ENCODE results near the gene ZNF280B. TPM values are rescaled to one million over a fixed set of nuclear protein-coding genes. Genes with fewer than 3 reads are reported as not detected.

The ZNF280B gene, protein sequence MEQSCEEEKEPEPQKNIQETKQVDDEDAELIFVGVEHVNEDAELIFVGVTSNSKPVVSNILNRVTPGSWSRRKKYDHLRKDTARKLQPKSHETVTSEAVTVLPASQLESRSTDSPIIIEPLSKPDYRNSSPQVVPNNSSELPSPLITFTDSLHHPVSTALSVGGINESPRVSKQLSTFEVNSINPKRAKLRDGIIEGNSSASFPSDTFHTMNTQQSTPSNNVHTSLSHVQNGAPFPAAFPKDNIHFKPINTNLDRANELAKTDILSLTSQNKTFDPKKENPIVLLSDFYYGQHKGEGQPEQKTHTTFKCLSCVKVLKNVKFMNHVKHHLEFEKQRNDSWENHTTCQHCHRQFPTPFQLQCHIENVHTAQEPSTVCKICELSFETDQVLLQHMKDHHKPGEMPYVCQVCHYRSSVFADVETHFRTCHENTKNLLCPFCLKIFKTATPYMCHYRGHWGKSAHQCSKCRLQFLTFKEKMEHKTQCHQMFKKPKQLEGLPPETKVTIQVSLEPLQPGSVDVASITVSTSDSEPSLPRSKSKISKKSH
- total RNA-seq = 0.20 and 0.22 TPM in 2 replicates

DNA sequence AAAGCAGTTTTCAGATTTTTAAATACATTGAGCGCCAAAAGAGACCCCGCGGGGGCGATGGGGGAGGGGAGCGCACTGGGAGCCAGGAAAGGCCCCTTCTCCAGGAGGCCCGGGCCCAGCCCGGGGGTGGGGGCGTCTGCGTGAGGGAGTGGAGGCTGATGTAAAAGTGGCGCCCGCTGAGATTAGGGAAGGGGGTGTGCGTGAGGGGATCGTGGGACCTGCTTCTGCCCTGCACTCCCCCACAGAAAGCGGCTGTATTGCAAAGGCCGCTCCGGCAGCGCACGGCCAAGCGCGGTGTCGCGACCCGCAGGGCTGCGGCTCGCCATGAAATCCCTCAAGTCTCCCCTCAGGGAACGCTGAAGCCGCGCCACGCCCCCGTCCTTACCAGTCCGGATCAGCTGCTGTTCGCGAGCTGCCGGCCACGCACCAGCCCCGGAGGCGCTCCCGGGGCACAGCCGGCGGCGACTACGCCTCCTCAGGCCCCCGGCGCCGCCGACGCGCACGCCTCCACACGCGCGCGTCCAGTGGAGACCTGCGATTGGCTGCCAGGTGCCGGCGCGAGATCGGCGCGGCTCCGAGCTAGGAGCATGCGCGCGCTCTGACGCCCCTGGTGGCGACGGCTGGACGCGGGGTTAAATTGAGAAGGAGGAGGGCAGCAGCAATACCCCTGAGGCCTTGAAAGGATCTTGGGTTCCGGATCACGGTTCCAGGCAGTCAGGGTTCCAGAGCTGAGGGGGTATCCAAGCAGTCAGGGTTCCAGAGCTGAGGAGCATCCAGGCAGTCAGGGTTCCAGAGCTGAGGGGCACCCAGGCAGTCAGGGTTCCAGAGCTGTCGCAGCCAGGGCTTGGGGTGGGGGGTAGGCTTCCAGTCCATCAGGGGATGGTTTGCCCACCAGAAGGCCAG lies at the start of gene ZNF280B:
TSS of gene ZNF280B (minus strand) at position 469 of the 903 bp plus-strand sequence. CDS start 19,344 bp downstream, outside the sequence.
- DNase-seq (ENCODE audit: low read depth in 2 of 2) = peak; percentile 86 to 90

- DNase-seq (ENCODE audit: low read depth in 2 of 2) = no peak
These were observed 48.7 kb upstream of the ZNF280B start for GRCh38 chr22:22556995-22557925.

- DNase-seq (ENCODE audit: low read depth in 2 of 2) = no peak
These were observed 48.0 kb upstream of the ZNF280B start for GRCh38 chr22:22556578-22556977.

DNA sequence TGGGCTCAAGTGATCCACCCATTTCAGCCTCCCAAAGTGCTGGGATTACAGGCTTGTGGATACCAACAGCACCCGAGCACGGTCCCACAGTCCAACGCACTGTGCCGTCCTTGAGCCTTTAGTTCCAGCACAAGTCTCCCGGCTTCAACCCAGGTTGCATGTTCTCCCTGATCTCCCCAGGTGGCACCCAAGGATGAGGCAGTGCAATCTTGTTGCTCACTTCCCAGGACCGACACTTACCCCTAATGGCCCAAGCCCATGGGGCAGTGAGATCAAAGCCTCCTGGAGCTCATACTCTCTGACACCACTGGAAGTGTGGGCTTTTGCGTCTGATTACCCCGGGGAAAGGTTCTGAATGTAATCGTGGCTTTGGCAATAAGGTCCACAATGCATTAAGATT lies 47.1 kb upstream of the ZNF280B start:
- no peak for DNase-seq (ENCODE audit: low read depth in 2 of 2)

DNA sequence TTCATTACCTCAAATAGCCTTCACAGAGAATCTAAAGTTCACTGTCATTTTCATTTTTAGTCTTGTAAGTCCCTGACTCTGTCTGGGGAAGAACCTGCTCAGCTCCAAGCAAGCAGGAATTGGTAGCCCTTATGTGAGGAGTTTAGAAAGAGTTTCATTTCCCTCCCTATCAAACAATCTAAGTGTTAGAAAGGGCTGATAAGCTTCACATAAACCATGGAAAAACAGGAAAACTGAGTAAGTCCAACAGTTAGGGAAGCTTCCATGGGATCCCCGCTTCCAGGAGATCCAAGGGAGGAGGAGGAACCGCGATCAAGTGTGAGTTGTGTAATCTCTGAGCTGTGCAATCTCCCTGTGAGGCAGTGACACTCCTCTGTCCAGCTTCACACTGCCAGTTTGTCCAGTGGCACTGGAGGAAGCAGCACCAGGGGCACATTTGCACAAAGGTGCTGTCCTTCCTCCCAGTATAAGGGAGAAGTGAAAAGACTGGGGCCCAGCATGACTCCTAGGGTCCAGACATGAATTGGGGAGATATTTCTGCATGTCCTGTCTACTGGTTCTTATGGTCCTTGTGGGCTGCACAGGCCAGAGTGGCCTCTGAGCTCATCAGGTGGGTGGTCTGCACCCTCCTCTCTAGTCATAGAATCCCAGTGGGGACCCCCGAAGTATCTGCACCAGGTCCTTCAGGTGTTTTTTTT lies 46.2 kb upstream of the ZNF280B start:
- no peak for DNase-seq (ENCODE audit: low read depth in 2 of 2)

DNA sequence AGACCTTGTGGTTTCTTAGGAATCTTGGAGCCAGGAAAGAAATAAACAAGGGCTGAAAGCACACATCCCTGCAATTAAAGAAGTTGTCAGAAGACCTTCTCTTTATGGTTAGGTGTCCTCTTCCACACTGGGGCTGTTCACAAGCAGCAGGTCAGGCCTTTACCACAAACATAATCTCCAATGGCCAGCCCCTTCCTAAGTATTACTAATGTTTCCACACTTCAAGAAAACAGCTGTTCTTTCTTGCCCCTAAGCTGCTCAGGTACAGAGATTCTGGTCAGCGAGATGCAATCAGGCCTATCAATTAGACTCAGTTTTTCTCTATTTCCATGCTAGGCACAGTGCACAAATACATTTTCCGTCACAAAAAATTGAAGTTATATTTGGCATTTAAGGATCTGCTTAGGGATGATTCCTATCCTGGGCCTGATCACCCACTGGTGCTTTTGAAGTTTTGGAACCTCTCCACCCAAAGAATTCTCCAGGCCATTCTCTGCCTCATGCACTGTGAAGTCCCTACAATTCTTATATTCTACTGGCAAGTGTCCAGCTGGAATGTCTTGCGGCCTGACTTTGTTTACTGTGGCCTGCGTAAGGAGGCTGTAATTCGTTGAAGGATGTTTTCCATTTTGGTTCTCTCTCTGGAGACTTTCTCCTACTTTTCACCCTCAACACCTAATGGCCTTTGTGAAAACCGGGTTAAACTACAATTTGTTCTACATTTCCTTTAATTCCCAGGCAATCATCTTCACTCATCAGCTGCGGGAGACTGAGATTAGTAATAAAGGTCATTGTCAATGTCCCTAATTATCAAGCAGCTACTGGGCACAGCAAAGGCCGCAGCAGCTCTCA lies 45.4 kb upstream of the ZNF280B start:
- DNase-seq (ENCODE audit: low read depth in 2 of 2) = no peak

DNA sequence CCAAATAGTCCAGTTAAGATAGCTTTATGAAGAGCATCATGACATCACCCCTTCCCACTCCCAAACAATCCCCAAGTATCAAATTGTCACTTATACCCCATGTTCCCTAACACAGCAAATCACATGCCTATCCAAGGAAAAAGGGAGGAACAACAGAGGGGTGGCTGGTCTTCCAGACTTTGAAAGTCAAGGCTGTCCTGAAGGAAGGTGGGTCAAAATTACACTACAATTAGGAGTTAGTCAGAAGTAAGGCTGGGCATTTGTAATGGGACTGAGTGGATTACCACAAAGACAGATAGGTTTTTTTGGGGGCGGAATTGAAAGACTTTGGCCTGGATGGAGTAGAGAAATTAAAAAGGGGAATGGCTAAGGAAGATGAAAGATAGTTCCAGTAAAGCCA lies 44.6 kb upstream of the ZNF280B start:
- DNase-seq (ENCODE audit: low read depth in 2 of 2) = no peak

DNA sequence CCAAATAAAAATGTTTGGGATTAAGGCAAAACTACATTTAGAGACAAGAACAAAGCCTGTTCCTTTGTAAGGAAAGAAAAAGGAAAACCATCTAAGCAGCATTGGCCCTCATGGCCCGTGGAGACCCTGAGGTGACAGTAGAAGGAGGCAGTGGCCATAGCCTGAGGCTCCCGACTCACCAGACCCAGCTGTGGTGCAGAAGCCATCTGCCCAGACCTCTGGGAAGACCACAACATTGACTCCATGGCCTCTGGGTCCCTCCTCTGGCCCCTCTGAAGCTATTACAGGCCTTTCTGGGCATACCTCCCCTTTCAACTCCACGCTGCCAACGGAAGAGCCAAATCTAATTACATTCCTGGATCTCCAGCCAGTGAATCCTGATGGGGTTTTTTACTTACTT lies 44.1 kb upstream of the ZNF280B start:
- DNase-seq (ENCODE audit: low read depth in 2 of 2) = peak in 1 of 2 donors; percentile 5

DNA sequence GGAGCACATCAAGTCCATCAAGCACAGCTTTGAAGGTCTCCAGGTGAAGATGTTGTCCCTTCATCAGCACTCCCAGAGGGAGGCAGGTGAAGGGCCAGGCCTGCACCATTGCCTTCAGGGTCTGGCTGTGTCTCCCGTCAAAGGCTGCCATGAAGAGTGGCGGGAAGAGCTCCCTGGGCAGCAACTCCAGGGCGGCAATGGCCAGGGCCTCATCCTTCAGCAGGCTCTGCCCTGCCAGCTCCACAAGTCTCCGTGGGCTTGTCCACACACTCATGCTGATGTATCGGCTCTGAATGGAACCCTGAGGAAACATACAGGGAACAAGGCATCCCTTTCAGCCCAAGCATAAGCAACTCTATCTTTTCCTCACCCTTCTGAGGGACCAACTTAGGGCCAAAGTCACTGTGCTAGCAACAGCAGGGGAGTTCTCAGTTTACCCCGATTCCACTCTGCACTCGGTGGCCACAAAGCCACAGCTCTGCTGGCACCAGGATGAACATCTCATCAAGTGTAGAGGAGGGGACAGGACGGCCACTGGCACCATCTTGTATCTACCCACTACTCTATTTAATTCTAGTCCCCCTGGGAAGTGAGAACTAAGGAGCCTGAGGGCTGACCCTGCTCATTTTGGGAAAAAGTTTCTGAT lies 42.4 kb upstream of the ZNF280B start:
- DNase-seq (ENCODE audit: low read depth in 2 of 2) = no peak

DNA sequence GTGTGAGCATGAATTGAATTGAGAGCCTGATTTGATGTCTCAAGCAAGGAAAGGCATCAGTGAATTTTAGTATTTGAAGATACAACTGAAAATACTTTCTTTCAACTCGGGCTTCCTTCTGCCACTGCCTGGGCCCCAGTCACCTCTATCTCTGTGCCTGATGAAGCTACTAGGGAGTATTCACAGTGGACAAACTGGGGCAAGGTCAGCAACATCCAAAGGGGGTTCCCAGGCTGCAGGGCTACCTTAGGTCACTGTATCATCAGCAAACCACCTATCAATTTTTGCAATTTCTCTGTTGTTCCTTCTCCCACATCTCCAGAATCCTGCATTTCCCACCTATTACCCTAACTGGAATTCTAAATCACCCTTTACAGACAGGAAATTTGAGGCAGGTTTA lies 40.4 kb upstream of the ZNF280B start:
- no peak for DNase-seq (ENCODE audit: low read depth in 2 of 2)

DNA sequence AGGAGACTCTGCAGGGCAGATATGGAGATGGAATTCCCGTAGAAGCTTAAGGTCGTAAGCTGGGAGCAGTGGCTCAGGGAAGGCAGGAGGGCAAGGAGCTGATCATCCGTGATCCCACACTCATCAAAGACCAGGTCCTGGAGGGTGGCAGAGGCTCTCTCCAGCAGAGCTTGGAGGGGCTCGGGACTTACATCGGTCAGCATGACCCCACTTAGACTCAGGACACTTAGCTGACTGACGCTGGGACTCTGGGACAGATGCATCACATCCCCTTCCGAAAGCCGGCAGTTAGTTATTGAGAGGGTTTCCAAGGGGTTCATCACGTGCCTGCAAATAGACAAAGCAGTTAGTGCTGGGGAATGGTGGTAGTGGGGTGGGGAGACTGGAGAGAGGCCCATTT lies 39.8 kb upstream of the ZNF280B start:
- DNase-seq (ENCODE audit: low read depth in 2 of 2) = no peak

DNA sequence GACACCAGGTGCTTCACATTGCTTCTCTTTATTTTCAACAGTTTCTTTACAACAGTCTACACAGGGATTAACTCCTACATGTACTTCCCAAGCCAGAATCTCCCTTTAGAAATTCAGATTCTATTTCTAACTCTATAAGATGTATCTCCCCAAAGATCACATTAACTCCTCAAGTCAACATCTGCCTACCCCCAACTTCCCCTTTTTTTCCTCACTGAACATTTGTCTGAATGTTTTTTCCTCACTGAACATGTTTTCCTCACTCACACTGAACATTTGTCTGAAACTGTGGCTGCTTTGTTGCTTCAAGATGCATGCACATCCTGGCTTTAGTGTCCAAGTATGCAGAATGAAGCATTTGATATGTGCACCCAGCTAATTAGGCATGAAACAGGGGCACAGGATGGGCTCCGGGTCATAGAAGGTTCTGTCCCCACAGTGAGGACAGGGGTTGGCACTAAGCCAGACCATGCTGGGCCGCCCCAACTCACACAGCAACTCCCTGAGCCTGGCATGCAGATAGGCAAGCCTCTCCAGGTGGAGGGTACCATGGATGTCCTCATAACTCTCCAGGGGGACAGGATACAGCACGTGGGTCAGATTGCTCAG lies 39.3 kb upstream of the ZNF280B start:
- no peak for DNase-seq (ENCODE audit: low read depth in 2 of 2)

DNA sequence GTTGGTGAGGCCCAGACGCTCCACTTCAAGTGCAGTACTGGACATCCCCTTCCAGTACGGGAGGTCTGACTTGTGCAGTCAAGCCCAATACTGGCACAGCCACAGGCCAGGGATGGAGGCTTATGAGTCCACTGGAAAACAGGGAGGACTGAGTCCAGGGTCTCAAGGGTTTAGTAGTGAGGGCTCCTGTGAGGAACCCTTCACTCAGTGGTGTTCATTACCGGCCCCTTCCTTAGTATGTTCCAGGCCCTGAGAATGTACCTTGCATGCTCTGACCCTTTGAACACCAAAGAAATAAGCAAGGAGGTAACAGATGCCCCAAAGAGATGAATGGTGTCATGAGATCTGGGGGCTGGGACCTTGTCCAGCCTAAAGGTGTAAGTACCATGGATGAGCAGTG lies 38.7 kb upstream of the ZNF280B start:
- DNase-seq (ENCODE audit: low read depth in 2 of 2) = no peak

- DNase-seq (ENCODE audit: low read depth in 2 of 2) = no peak
These were observed 37.9 kb upstream of the ZNF280B start for GRCh38 chr22:22546490-22546889.

DNA sequence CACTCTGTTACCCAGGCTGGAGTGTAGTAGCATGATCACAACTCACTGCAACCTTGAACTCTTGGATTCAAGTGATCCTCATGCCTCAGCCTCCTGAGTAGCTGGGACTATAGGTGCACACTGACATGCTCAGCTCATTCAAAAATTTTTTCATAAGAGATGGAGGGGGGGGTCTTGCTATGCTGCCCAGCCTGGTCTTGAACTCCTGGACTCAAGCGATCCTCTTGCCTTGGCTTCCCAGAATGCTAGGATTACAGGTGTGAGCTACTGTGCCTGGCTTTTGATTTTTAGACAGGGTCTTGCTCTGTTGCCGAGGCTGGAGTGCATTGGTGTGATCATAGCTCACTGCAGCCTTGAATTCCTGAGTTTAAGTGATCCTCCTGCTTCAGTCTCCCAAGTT lies 36.5 kb upstream of the ZNF280B start:
- no peak for DNase-seq (ENCODE audit: low read depth in 2 of 2)

- no peak for DNase-seq (ENCODE audit: low read depth in 2 of 2)
These were observed 29.9 kb upstream of the ZNF280B start for GRCh38 chr22:22538226-22538989.

GRCh38 chr22:22536916-22537315 lies 28.4 kb upstream of the ZNF280B start:
- no peak for DNase-seq (ENCODE audit: low read depth in 2 of 2)

GRCh38 chr22:22536515-22536914 lies 28.0 kb upstream of the ZNF280B start:
- DNase-seq (ENCODE audit: low read depth in 2 of 2) = no peak
